Colonic mucosa (tissue), 4 donors: ENCODE results near the gene TARDBP. TPM values are rescaled to one million over a fixed set of nuclear protein-coding genes. Genes with fewer than 3 reads are reported as not detected.

Source experiments
- DNase-seq: peaks from one replicate; pipeline ENCODE4 v3.0.0-alpha.2; 2020
- H3K27ac ChIP-seq: fragments of 200-600 bp; one replicate; pipeline ENCODE4 v1.8.0; 2021
- H3K27me3 ChIP-seq: fragments of 200-600 bp; one replicate; pipeline ENCODE4 v1.8.0; 2021
- H3K36me3 ChIP-seq: fragments of 200-600 bp; one replicate; pipeline ENCODE4 v1.8.0; 2021
- H3K4me1 ChIP-seq: fragments of 200-600 bp; one replicate; pipeline ENCODE4 v1.8.0; 2021; ENCODE audit warnings: mild to moderate bottlenecking
- H3K4me3 ChIP-seq: fragments of 200-600 bp; one replicate; pipeline ENCODE4 v1.8.0; 2021
- H3K9ac ChIP-seq, 2 donors: one replicate each; pipeline ENCODE4 v1.7.0; 2013; ENCODE audit warnings: control low read depth in 2 of 2, low read depth in 2 of 2, low read length in 2 of 2
- H3K9me3 ChIP-seq: fragments of 200-600 bp; one replicate; pipeline ENCODE4 v1.8.0; 2021
- CTCF ChIP-seq: fragments of 200-600 bp; IDR thresholded peaks from one replicate; pipeline ENCODE4 v1.8.0; 2022; ENCODE audit warnings: antibody characterized with exemption, mild to moderate bottlenecking
- intact Hi-C: fragments of 100-400 bp; cut with DNase I; formaldehyde crosslinking; loops from one replicate; pipeline ENCODE4 v1.14.1; 2022
- total RNA-seq, 2 donors: library from RNA; stranded (reverse); fragmentation: NEBNext Ultra II Directional in 1 of 2; extraction: Animal tissue kit (Norgen Biotek cat#: 25700) in 1 of 2; gene quantifications; one replicate each; pipeline ENCODE4 v1.2.1, GENCODE V29; 2021
- donor health status: healthy.
- donor health status: DM: no; HTN: no; CAD: no.
- donor health status: DM: no; HTN: no; CAD: no.

Gene TARDBP
- total RNA-seq, 2 donors from 2014 or later, result 126 to 178 TPM

- Histone ChIP-seq H3K4me1 (no peaks in the 10 kb centered on the region), H3K27me3 (no peaks in the 10 kb centered on the region), H3K36me3 (no peaks in the 10 kb centered on the region), H3K9ac (no peak overlapping the region), H3K4me3 (no peak overlapping the region), H3K9me3 (no peaks in the 10 kb centered on the region), H3K27ac (no peak overlapping the region)
- intact Hi-C loops, result no loop called here
- no peak for TF ChIP-seq CTCF
- DNase-seq, result no peak
Measured at GRCh38 chr1:10979483-10979920, 33.0 kb upstream of the TARDBP start.

GRCh38 chr1:10980094-10980577, 32.3 kb upstream of the TARDBP start:
- Histone ChIP-seq H3K4me3 (no peak overlapping the region), H3K9me3 (no peaks in the 10 kb centered on the region), H3K4me1 (no peaks in the 10 kb centered on the region), H3K9ac (peak overlapping the region in 1 of 2 donors; percentile 55), H3K27me3 (no peaks in the 10 kb centered on the region), H3K27ac (no peak overlapping the region), H3K36me3 (no peaks in the 10 kb centered on the region)
- peak; percentile 77 for DNase-seq
- intact Hi-C loops, result no loop called here
- peak; percentile 34 for TF ChIP-seq CTCF

GRCh38 chr1:10980841-10981727, 31.4 kb upstream of the TARDBP start:
- Histone ChIP-seq H3K4me1 (no peaks in the 10 kb centered on the region), H3K4me3 (no peak overlapping the region), H3K9ac (peak overlapping the region in 1 of 2 donors; percentile 55), H3K27me3 (no peaks in the 10 kb centered on the region), H3K27ac (no peak overlapping the region), H3K36me3 (no peaks in the 10 kb centered on the region), H3K9me3 (no peaks in the 10 kb centered on the region)
- intact Hi-C loops, result no loop called here
- no peak for TF ChIP-seq CTCF
- no peak for DNase-seq

- Histone ChIP-seq H3K4me1 (no peaks in the 10 kb centered on the region), H3K36me3 (no peaks in the 10 kb centered on the region), H3K9ac (no peak overlapping the region), H3K4me3 (no peak overlapping the region), H3K9me3 (no peaks in the 10 kb centered on the region), H3K27me3 (no peaks in the 10 kb centered on the region), H3K27ac (no peak overlapping the region)
- TF ChIP-seq CTCF, result no peak
- intact Hi-C loops, result no loop called here
- no peak for DNase-seq
Measured at GRCh38 chr1:10986525-10986890, 25.9 kb upstream of the TARDBP start.

- intact Hi-C loops, result no loop called here
- Histone ChIP-seq H3K4me1 (no peaks in the 10 kb centered on the region), H3K27ac (no peak overlapping the region), H3K27me3 (no peaks in the 10 kb centered on the region), H3K9me3 (no peaks in the 10 kb centered on the region), H3K9ac (no peak overlapping the region), H3K36me3 (no peaks in the 10 kb centered on the region), H3K4me3 (no peak overlapping the region)
- DNase-seq, result no peak
- TF ChIP-seq CTCF, result no peak
Measured at GRCh38 chr1:10987840-10988417, 24.5 kb upstream of the TARDBP start.
